GM23248 (cell line): ENCODE measurements around the gene MT1F. TPM values are rescaled to one million over a fixed set of nuclear protein-coding genes. Genes with fewer than 3 reads are reported as not detected.

Experiments
- DNase-seq: peaks from one replicate; pipeline ENCODE4 v3.0.0-alpha.2; 2015
- H2AFZ ChIP-seq: fragments of 200-600 bp; sonication (generic); 2 replicates; pipeline ENCODE4 v1.6.1; 2016; ENCODE audit warnings: antibody characterized with exemption
- H3F3A ChIP-seq: fragments of 200-600 bp; sonication (generic); 2 replicates; pipeline ENCODE4 v1.6.1; 2016; ENCODE audit warnings: mild to moderate bottlenecking, antibody characterized with exemption, mixed run types; ENCODE audit not compliant: insufficient read depth
- H3K27ac ChIP-seq: fragments of 200-600 bp; sonication (generic); 2 replicates; pipeline ENCODE4 v1.5.1; 2016; ENCODE audit warnings: mild to moderate bottlenecking
- H3K27me3 ChIP-seq: fragments of 200-600 bp; sonication (generic); replicated peaks from 2 replicates; pipeline ENCODE4 v1.6.1; 2016; ENCODE audit warnings: mild to moderate bottlenecking; ENCODE audit not compliant: insufficient read depth
- H3K36me3 ChIP-seq: fragments of 200-600 bp; sonication (generic); 2 replicates; pipeline ENCODE4 v1.6.1; 2016; ENCODE audit warnings: low read depth, mild to moderate bottlenecking
- H3K4me1 ChIP-seq: fragments of 200-600 bp; sonication (generic); 2 replicates; pipeline ENCODE4 v1.6.1; 2016; ENCODE audit warnings: mild to moderate bottlenecking; ENCODE audit not compliant: insufficient read depth
- H3K4me2 ChIP-seq: fragments of 200-600 bp; sonication (generic); one replicate; pipeline ENCODE4 v1.6.1; 2016; ENCODE audit warnings: mild to moderate bottlenecking; ENCODE audit not compliant: unreplicated experiment
- H3K4me3 ChIP-seq: fragments of 200-600 bp; sonication (generic); 2 replicates; pipeline ENCODE4 v1.5.1; 2016; ENCODE audit warnings: mild to moderate bottlenecking
- H3K79me2 ChIP-seq: fragments of 200-600 bp; sonication (generic); 2 replicates; pipeline ENCODE4 v1.6.1; 2016; ENCODE audit warnings: mild to moderate bottlenecking; ENCODE audit not compliant: insufficient read depth
- H3K9ac ChIP-seq: fragments of 200-600 bp; sonication (generic); 2 replicates; pipeline ENCODE4 v1.6.1; 2016; ENCODE audit warnings: mild to moderate bottlenecking
- H3K9me2 ChIP-seq: fragments of 200-600 bp; sonication (generic); 2 replicates; pipeline ENCODE4 v1.6.1; 2016; ENCODE audit warnings: mixed run types, mild to moderate bottlenecking, moderate library complexity; ENCODE audit not compliant: insufficient read depth
- H3K9me3 ChIP-seq: fragments of 200-600 bp; sonication (generic); one replicate; pipeline ENCODE4 v1.6.1; 2017; ENCODE audit warnings: low read depth
- H4K20me1 ChIP-seq: fragments of 200-600 bp; sonication (generic); 2 replicates; pipeline ENCODE4 v1.6.0; 2016; ENCODE audit not compliant: insufficient read depth
- EZH2 ChIP-seq: fragments of 200-600 bp; sonication (generic); IDR thresholded peaks from 2 replicates; pipeline ENCODE4 v1.6.1; 2018; ENCODE audit warnings: antibody characterized with exemption, mild to moderate bottlenecking; ENCODE audit not compliant: insufficient read depth, poor library complexity, severe bottlenecking
- EZH2phosphoT487 ChIP-seq: fragments of 200-600 bp; sonication (generic); IDR thresholded peaks from 2 replicates; pipeline ENCODE4 v1.6.1; 2018; ENCODE audit warnings: antibody characterized with exemption, moderate library complexity, mild to moderate bottlenecking, low read depth; ENCODE audit not compliant: insufficient read depth
- WGBS, 2 experiments: methylation state at CpG; one replicate each; pipeline ENCODE4 v1.1.6; 2015 to 2017; ENCODE audit warnings: low lambda C conversion rate in 2 of 2, low coverage in 1 of 2; ENCODE audit errors: missing lambda C conversion rate in 2 of 2; 5-methylcytosine and 5-hydroxymethylcytosine counted together
- in situ Hi-C: fragments of 300-500 bp; cut with MboI; formaldehyde crosslinking; loops from 2 replicates; pipeline ENCODE4 v1.15.0; 2020
- polyA plus RNA-seq: library from polyadenylated mRNA; unstranded; fragments of >200 nt; fragmentation: Nextera tagmentation; extraction: Ambion mirVana; gene quantifications from 2 replicates; pipeline ENCODE4 v1.2.1, GENCODE V29; 2016
- total RNA-seq: library from RNA; depleted of rRNA; stranded (reverse); fragments of >200 nt; shearing (Covaris generic); gene quantifications from 2 replicates; pipeline ENCODE4 v1.2.3, GENCODE V29; 2014

The MT1F gene
- total and polyA plus RNA-seq, 2 experiments from 2014 or later, result 1.1 to 4.5 TPM

DNA sequence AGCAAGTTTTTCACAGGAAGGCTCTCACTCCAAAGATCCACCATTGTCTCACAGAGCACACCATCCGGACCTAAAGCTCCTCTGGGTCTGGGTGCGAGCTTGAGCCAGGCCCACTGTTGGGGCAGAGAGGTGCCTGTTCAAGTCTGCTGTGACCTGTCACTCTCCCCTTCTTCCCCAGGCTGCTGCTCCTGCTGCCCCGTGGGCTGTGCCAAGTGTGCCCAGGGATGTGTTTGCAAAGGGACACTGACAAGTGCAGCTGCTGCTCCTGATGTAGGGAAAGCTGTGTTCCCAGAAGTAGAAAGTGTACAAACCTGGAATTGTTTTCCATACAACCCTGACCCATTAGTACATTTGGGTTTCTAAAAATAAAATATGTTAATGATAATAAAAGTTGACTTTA lies 19.7 kb downstream of the MT1F start:
- in situ Hi-C loops, result no loop called here
- TF ChIP-seq EZH2 (no peak), EZH2phosphoT487 (no peak)
- H3K4me2 ChIP-seq, result no peak overlapping the region
- peaks cover 3% of the 10 kb centered on the region; the same call in 1 of the 2 replicates for H3K4me1 ChIP-seq
- H4K20me1 ChIP-seq, result no peaks in the 10 kb centered on the region
- no peaks in the 10 kb centered on the region for H3K27me3 ChIP-seq
- no peaks in the 10 kb centered on the region for H3K79me2 ChIP-seq
- 70 to 78% methylated on average over 3 of the region's 3 CpGs for WGBS, 2 experiments
- no peaks in the 10 kb centered on the region for H3K36me3 ChIP-seq
- no peak for DNase-seq
- H2AFZ ChIP-seq, result no peak overlapping the region
- no peak overlapping the region for H3K9ac ChIP-seq
- no peaks in the 10 kb centered on the region; the same call in 1 of the 2 replicates for H3F3A ChIP-seq
- H3K9me2 ChIP-seq, result no peaks in the 10 kb centered on the region
- no peak overlapping the region for H3K27ac ChIP-seq
- no peak overlapping the region for H3K4me3 ChIP-seq
- H3K9me3 ChIP-seq, result no peaks in the 10 kb centered on the region

DNA sequence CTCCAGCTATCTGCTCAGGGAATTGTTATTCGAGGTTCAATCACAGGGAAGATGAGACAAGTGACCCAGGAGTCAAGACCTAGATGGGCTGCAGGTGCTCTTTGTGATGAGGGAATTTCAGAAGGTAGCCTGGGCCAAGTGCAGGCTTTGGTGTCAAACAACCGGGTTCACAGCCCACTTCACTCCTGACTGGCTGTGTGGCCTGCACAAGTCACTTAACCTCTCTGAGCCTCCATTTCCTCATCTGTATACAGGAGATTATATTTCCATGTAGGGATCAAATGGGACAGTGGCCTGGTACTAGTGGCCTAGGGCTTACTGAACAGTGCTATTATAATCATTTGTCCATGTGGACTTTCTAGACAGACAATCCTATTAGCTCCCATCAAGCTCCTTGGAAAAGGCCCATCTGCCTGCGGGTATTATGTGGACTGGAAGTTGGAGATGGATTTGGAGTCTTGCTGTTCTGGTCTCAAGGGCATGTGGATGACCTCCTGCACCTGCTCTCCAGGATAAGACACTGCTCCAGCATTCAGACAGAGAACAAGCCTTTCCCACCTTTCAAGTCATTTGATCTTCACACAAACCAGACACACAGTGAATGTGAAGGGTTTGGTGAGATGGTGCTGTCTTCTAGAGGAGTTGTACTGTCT lies 21.4 kb downstream of the MT1F start:
- Histone ChIP-seq H3K79me2 (no peaks in the 10 kb centered on the region), H2AFZ (no peak overlapping the region)
- WGBS, 2 experiments, result 75 to 82% methylated on average over 3 of the region's 3 CpGs

DNA sequence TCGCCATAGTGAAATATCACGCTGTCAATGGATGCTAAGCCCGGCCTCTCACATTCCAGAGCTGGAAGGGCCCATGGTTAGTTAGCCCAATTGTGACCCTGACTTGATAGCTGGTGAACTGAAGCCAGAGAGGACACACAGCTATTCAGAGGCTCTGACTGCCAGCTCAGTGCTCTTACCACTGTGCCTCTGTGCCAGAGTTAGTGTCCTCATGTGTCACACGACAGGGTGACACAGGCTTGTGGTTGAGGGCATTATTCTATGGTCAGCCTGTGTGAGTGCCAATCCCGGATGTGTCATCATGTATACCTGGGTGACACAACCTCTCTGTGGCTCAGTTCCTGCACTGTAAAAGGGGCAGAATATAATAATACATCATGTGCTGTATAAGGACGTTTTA lies 22.1 kb downstream of the MT1F start:
- peak; percentile 17 for DNase-seq
- Histone ChIP-seq H3K79me2 (no peaks in the 10 kb centered on the region), H3K9ac (no peak overlapping the region), H3K27ac (no peak overlapping the region), H3K4me2 (no peak overlapping the region), H3F3A (no peaks in the 10 kb centered on the region; the same call in 1 of the 2 replicates), H3K36me3 (no peaks in the 10 kb centered on the region), H3K9me2 (no peaks in the 10 kb centered on the region), H3K9me3 (no peaks in the 10 kb centered on the region), H3K4me1 (peaks cover 14% of the 10 kb centered on the region; the same call in 1 of the 2 replicates), H4K20me1 (no peaks in the 10 kb centered on the region), H2AFZ (no peak overlapping the region), H3K4me3 (no peak overlapping the region), H3K27me3 (no peaks in the 10 kb centered on the region)
- in situ Hi-C loops, result no loop called here
- WGBS, 2 experiments, result 60 to 67% methylated on average over 6 of the region's 6 CpGs
- no peak for TF ChIP-seq EZH2
- TF ChIP-seq EZH2phosphoT487, result no peak

More for the DNA sequence above, 21.4 kb downstream of the MT1F start:
- H3K27me3 ChIP-seq, result no peaks in the 10 kb centered on the region
- no peak for TF ChIP-seq EZH2phosphoT487
- no peak overlapping the region for H3K4me2 ChIP-seq
- DNase-seq, result no peak
- H3K9me3 ChIP-seq, result no peaks in the 10 kb centered on the region
- H3K9ac ChIP-seq, result no peak overlapping the region
- in situ Hi-C loops, result no loop called here
- H3K4me3 ChIP-seq, result no peak overlapping the region
- no peak overlapping the region for H3K27ac ChIP-seq
- H3K9me2 ChIP-seq, result no peaks in the 10 kb centered on the region
- no peaks in the 10 kb centered on the region for H4K20me1 ChIP-seq
- H3K4me1 ChIP-seq, result peaks cover 14% of the 10 kb centered on the region; the same call in 1 of the 2 replicates
- no peaks in the 10 kb centered on the region for H3K36me3 ChIP-seq
- no peaks in the 10 kb centered on the region; the same call in 1 of the 2 replicates for H3F3A ChIP-seq

DNA sequence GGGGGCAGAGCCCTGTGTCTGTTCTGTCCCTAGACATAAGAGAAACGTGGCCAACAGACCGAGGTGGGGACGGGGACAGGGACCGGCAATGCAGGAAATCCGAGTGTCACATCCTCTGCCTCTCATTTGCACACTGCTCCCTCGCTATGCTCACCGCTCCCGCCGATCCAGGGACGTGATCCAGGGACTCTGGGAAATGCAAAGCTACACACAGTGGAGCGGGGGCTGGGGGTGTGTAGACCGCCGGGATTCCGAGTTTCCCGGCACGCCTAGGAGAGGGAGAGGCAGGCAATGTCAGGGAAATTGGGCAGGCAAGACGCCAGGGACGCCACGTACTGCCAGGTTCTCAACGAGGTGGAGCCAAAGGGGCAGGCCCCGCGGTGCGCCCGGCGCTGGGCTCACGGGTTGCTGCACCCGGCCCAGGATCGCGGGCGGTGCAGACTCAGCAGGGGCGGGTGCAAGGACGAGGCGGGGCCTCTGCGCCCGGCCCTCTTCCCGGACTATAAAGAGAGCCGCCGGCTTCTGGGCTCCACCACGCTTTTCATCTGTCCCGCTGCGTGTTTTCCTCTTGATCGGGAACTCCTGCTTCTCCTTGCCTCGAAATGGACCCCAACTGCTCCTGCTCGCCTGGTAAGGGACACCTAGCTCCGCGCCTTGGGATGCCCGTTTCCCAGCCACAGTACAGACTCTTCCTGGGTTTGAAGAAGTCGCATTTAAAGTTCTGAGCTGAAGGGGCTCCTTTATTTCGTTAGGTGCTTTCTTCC lies 24.4 kb downstream of the MT1F start, which contains the start of gene MT1X:
Gene MT1X (plus strand): TSS at position 532 of the 764 bp plus-strand sequence. CDS start 71 bp downstream, at position 603.
- Histone ChIP-seq H3K27me3 (no peaks in the 10 kb centered on the region), H3K4me3 (peak within 1 kb of the TSS; percentile 79), H4K20me1 (no peaks in the 10 kb centered on the region), H3K36me3 (no peaks in the 10 kb centered on the region), H3K9me3 (no peaks in the 10 kb centered on the region), H3K4me2 (peak within 1 kb of the TSS; percentile 80), H3K9ac (peak within 1 kb of the TSS; percentile 76), H3K79me2 (no peaks in the 10 kb centered on the region), H3F3A (no peaks in the 10 kb centered on the region; the same call in 1 of the 2 replicates), H3K9me2 (no peaks in the 10 kb centered on the region), H3K27ac (peak within 1 kb of the TSS; percentile 31; the same call in 1 of the 2 replicates), H2AFZ (peak within 1 kb of the TSS; percentile 78), H3K4me1 (peaks cover 14% of the 10 kb centered on the region; the same call in 1 of the 2 replicates)
- 1 to 2% methylated on average over 42 to 49 of the region's 49 CpGs for WGBS, 2 experiments
- TF ChIP-seq EZH2phosphoT487, result no peak
- TF ChIP-seq EZH2, result no peak
- in situ Hi-C loops, result no loop called here
- peak; percentile 97 for DNase-seq
